H1 (cell line): ENCODE measurements around the gene WNT1. TPM values are rescaled to one million over a fixed set of nuclear protein-coding genes. Genes with fewer than 3 reads are reported as not detected.

Experiments used
- BACH1 ChIP-seq: IDR thresholded peaks from 2 replicates; pipeline ENCODE4 v1.6.1; 2012; ENCODE audit warnings: low read length, improper control_type of control experiment
- CHD7 ChIP-seq: fragments of 300-600 bp; sonication (generic); IDR thresholded peaks from 2 replicates; pipeline ENCODE4 v1.7.1; 2012; ENCODE audit warnings: low read length, moderate library complexity, mild to moderate bottlenecking, inconsistent platforms; ENCODE audit not compliant: insufficient replicate concordance
- ZNF274 ChIP-seq: IDR thresholded peaks from 2 replicates; pipeline ENCODE4 v1.7.0; 2012; ENCODE audit warnings: low read length, borderline replicate concordance; ENCODE audit errors: extremely low read depth
- polyA plus RNA-seq, 7 experiments: library from polyadenylated mRNA; depleted of rRNA in 3 of 7; stranded (reverse) in 5 of 7; unstranded in 2 of 7; fragments of >200 nt in 5 of 7; fragments of 200-250 nt in 2 of 7; gene quantifications; 1 replicate in 5 of 7; 2 replicates in 1 of 7; 4 replicates in 1 of 7; pipeline versions ENCODE4 v1.2.1 to v1.2.3, GENCODE V29; 2011 to 2013; ENCODE audit warnings: missing spikeins in 2 of 7, mixed read lengths in 2 of 7
- total RNA-seq: library from RNA; stranded (reverse); fragmentation: NEBNext Ultra II Directional; extraction: Animal tissue kit (Norgen Biotek cat#: 25700); gene quantifications from 2 replicates; pipeline ENCODE4 v1.2.1, GENCODE V29; 2021

Gene WNT1
- total and polyA plus RNA-seq, 2 of the 8 experiments (the other 6 are each of a cell fraction or from before 2014, with no cell fraction given): not detected

- TF ChIP-seq CHD7: no peak
- no peak for TF ChIP-seq BACH1
- TF ChIP-seq ZNF274: no peak
Observed at GRCh38 chr12:49010092-49010668, 32.1 kb downstream of the WNT1 start (continued).
